Measurements from ENCODE around the gene DAB2IP.

The DAB2IP gene

DNA sequence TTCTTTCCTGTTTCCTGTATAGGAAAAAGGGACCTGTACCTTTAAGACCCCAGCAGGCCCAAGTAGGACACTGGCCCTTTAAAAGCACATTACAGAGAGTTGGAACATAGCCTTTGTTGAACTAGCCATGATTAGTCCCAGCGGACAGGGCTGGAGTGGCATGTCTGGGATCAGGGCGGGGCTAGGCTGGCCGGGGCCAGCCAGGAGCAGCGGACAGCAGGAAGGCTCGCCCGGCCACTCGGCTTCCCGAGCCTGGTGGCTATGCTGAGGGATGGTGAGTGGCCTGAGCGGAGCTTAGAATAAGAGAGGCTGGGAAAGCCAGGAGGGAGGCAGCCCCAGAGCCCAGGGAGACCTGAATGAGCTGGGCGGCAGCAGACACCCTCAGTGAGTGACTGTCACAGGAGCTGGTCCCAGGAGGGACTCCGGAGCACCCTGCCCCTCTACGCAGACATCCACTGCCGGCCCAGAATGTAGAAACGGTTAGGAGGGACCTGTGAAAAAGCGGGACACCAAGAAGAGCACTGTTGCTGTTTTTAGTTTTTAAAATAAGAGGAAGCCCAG is 92.1 kb downstream of the DAB2IP start:
- Histone ChIP-seq H3K36me3 (ENCODE audit: insufficient read depth, low read length) (no peaks in the 10 kb centered on the region), H3K4me1 (ENCODE audit: insufficient read depth, low read length) (peaks cover 23% of the 10 kb centered on the region), H3K4me3 (ENCODE audit: low read length) (peak overlapping the region; percentile 44), H3K9me3 (ENCODE audit: low read length) (no peaks in the 10 kb centered on the region), H3K27me3 (ENCODE audit: insufficient read depth, low read length) (no peaks in the 10 kb centered on the region), H2AFZ (ENCODE audit: low read depth, low read length) (no peak overlapping the region)

- H3K4me1 ChIP-seq (ENCODE audit: insufficient read depth, low read length) = peaks cover 25% of the 10 kb centered on the region
- no peaks in the 10 kb centered on the region for H3K9me3 ChIP-seq (ENCODE audit: low read length)
- H2AFZ ChIP-seq (ENCODE audit: low read depth, low read length) = no peak overlapping the region
- H3K4me3 ChIP-seq (ENCODE audit: low read length) = peak overlapping the region; percentile 44
- no peaks in the 10 kb centered on the region for H3K36me3 ChIP-seq (ENCODE audit: insufficient read depth, low read length)
- no peaks in the 10 kb centered on the region for H3K27me3 ChIP-seq (ENCODE audit: insufficient read depth, low read length)
Observed at GRCh38 chr9:121744002-121744686, 92.7 kb downstream of the DAB2IP start.

GRCh38 chr9:121744687-121745395 is 93.4 kb downstream of the DAB2IP start:
- no peaks in the 10 kb centered on the region for H3K9me3 ChIP-seq (ENCODE audit: low read length)
- peaks cover 27% of the 10 kb centered on the region for H3K4me1 ChIP-seq (ENCODE audit: insufficient read depth, low read length)
- H3K36me3 ChIP-seq (ENCODE audit: insufficient read depth, low read length) = no peaks in the 10 kb centered on the region
- H3K27me3 ChIP-seq (ENCODE audit: insufficient read depth, low read length) = no peaks in the 10 kb centered on the region
- H3K4me3 ChIP-seq (ENCODE audit: low read length) = no peak overlapping the region
- no peak overlapping the region for H2AFZ ChIP-seq (ENCODE audit: low read depth, low read length)

- Histone ChIP-seq H3K4me1 (ENCODE audit: insufficient read depth, low read length) (peaks cover 31% of the 10 kb centered on the region), H3K4me3 (ENCODE audit: low read length) (no peak overlapping the region), H2AFZ (ENCODE audit: low read depth, low read length) (no peak overlapping the region), H3K27me3 (ENCODE audit: insufficient read depth, low read length) (no peaks in the 10 kb centered on the region), H3K36me3 (ENCODE audit: insufficient read depth, low read length) (no peaks in the 10 kb centered on the region), H3K9me3 (ENCODE audit: low read length) (no peaks in the 10 kb centered on the region)
Observed at GRCh38 chr9:121745396-121745695, 93.9 kb downstream of the DAB2IP start.

DNA sequence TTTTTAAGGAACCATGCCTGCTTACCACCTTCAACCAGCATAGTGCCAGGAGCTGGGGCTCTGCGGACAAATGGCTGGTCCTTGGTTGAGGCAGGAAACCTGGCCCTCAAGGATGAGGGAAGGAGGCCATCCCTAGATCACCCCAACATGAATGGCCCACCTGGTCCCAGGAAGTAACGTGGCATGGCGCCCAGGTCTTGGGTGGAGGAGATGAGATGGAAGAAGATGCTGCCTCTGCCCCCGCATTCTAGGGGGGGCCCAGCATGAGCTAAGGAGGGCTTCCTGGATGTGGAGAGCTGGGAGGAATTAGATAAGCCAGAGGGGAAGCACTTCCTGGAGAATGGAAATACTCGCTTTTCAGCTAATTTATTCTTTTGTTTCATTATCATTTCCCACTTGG is 95.0 kb downstream of the DAB2IP start:
- no peaks in the 10 kb centered on the region for H3K36me3 ChIP-seq (ENCODE audit: insufficient read depth, low read length)
- peaks cover 35% of the 10 kb centered on the region for H3K4me1 ChIP-seq (ENCODE audit: insufficient read depth, low read length)
- H3K9me3 ChIP-seq (ENCODE audit: low read length) = no peaks in the 10 kb centered on the region
- no peak overlapping the region for H3K4me3 ChIP-seq (ENCODE audit: low read length)
- no peak overlapping the region for H2AFZ ChIP-seq (ENCODE audit: low read depth, low read length)
- no peaks in the 10 kb centered on the region for H3K27me3 ChIP-seq (ENCODE audit: insufficient read depth, low read length)

GRCh38 chr9:121746866-121747265 is 95.4 kb downstream of the DAB2IP start:
- Histone ChIP-seq H3K27me3 (ENCODE audit: insufficient read depth, low read length) (no peaks in the 10 kb centered on the region), H3K4me3 (ENCODE audit: low read length) (no peak overlapping the region), H3K36me3 (ENCODE audit: insufficient read depth, low read length) (no peaks in the 10 kb centered on the region), H3K9me3 (ENCODE audit: low read length) (no peaks in the 10 kb centered on the region), H2AFZ (ENCODE audit: low read depth, low read length) (no peak overlapping the region), H3K4me1 (ENCODE audit: insufficient read depth, low read length) (peaks cover 35% of the 10 kb centered on the region)

- H3K9me3 ChIP-seq (ENCODE audit: low read length) = no peaks in the 10 kb centered on the region
- H3K36me3 ChIP-seq (ENCODE audit: insufficient read depth, low read length) = no peaks in the 10 kb centered on the region
- peaks cover 34% of the 10 kb centered on the region for H3K4me1 ChIP-seq (ENCODE audit: insufficient read depth, low read length)
- H3K4me3 ChIP-seq (ENCODE audit: low read length) = no peak overlapping the region
- H3K27me3 ChIP-seq (ENCODE audit: insufficient read depth, low read length) = no peaks in the 10 kb centered on the region
- H2AFZ ChIP-seq (ENCODE audit: low read depth, low read length) = no peak overlapping the region
Observed at GRCh38 chr9:121748074-121748473, 96.6 kb downstream of the DAB2IP start.

GRCh38 chr9:121748727-121749423 is 97.4 kb downstream of the DAB2IP start:
- no peak overlapping the region for H3K4me3 ChIP-seq (ENCODE audit: low read length)
- no peak overlapping the region for H2AFZ ChIP-seq (ENCODE audit: low read depth, low read length)
- H3K4me1 ChIP-seq (ENCODE audit: insufficient read depth, low read length) = peaks cover 28% of the 10 kb centered on the region
- H3K36me3 ChIP-seq (ENCODE audit: insufficient read depth, low read length) = no peaks in the 10 kb centered on the region
- H3K27me3 ChIP-seq (ENCODE audit: insufficient read depth, low read length) = no peaks in the 10 kb centered on the region
- H3K9me3 ChIP-seq (ENCODE audit: low read length) = no peaks in the 10 kb centered on the region

- Histone ChIP-seq H3K4me1 (ENCODE audit: insufficient read depth, low read length) (peaks cover 20% of the 10 kb centered on the region), H2AFZ (ENCODE audit: low read depth, low read length) (no peak overlapping the region), H3K9me3 (ENCODE audit: low read length) (no peaks in the 10 kb centered on the region), H3K27me3 (ENCODE audit: insufficient read depth, low read length) (no peaks in the 10 kb centered on the region), H3K4me3 (ENCODE audit: low read length) (no peak overlapping the region), H3K36me3 (ENCODE audit: insufficient read depth, low read length) (no peaks in the 10 kb centered on the region)
Observed at GRCh38 chr9:121749614-121750013, 98.2 kb downstream of the DAB2IP start.

DNA sequence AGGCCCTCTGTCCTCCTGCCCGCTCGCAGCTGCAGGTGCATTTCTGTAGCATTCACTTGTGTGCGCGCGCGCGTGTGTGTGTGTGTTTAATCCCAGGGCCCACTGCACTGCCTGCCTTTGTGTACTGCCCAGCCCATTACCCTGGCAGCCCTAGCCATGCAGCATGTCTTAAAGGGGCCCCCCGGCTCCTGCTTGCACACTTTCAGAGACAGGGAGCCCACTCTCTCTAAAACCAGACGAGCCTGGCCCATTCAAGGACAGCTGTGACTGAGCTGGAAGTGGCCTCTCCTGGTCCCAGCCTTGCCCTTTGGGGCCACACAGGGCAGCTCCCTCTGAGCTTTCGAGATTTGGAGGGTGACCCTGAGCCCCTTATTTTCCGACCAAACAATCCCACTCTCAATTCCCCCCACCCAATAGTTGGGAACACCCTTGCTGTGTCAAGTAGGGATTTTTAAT is 98.9 kb downstream of the DAB2IP start:
- H3K4me1 ChIP-seq (ENCODE audit: insufficient read depth, low read length) = peaks cover 14% of the 10 kb centered on the region
- H3K4me3 ChIP-seq (ENCODE audit: low read length) = no peak overlapping the region
- no peaks in the 10 kb centered on the region for H3K9me3 ChIP-seq (ENCODE audit: low read length)
- no peaks in the 10 kb centered on the region for H3K27me3 ChIP-seq (ENCODE audit: insufficient read depth, low read length)
- H2AFZ ChIP-seq (ENCODE audit: low read depth, low read length) = no peak overlapping the region
- no peaks in the 10 kb centered on the region for H3K36me3 ChIP-seq (ENCODE audit: insufficient read depth, low read length)

DNA sequence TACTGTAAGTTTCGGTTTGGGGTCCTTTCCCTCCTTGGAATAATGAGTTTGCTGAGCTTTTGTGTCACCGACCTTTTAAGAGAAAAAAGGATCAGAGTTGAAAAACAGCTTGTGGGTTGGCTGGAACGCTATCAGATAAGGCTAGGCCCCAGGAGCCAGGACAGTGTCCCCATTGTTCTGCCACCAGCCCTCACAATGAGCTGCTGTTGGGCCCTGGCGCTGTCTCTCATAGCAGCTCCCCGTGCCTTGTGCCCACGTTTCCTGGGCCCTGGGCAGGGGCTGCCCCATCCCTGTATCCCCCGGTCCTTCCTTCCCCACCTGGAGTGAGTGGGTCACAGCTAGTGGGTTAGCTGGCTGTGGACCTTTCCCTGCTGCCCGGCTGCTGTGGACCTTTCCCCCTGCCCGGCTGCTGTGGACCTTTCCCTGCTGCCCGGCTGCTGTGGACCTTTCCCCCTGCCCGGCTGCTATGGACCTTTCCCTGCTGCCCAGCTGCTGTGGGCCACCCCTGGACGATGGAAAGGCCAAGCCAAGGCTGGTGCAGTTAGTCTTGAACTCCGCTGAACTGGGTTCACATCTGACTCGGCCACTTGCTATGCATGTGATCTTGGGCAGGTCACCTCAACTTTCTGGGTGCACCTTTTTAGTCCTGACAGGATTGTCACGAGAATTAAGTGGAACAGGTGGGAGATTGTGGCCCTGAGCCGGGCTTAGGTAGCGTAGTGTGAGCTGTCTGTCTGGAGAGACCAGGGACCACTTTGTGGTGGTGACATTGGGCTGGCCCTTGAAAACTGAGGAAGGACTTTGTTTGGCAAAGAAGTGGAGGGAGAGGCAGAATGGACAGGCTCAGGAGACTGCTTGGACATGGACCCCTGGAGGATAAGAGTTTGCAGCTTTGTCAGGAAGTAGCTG is 99.5 kb downstream of the DAB2IP start:
- no peaks in the 10 kb centered on the region for H3K36me3 ChIP-seq (ENCODE audit: insufficient read depth, low read length)
- peaks cover 12% of the 10 kb centered on the region for H3K4me1 ChIP-seq (ENCODE audit: insufficient read depth, low read length)
- no peaks in the 10 kb centered on the region for H3K27me3 ChIP-seq (ENCODE audit: insufficient read depth, low read length)

GRCh38 chr9:121751686-121752445 is 100.4 kb downstream of the DAB2IP start:
- H3K4me1 ChIP-seq (ENCODE audit: insufficient read depth, low read length) = peaks cover 12% of the 10 kb centered on the region

More for the DNA sequence above, 99.5 kb downstream of the DAB2IP start:
- Histone ChIP-seq H3K9me3 (ENCODE audit: low read length) (no peaks in the 10 kb centered on the region), H3K4me3 (ENCODE audit: low read length) (no peak overlapping the region), H2AFZ (ENCODE audit: low read depth, low read length) (no peak overlapping the region)

More at GRCh38 chr9:121751686-121752445, 100.4 kb downstream of the DAB2IP start:
- H2AFZ ChIP-seq (ENCODE audit: low read depth, low read length) = no peak overlapping the region
- no peaks in the 10 kb centered on the region for H3K9me3 ChIP-seq (ENCODE audit: low read length)
- no peak overlapping the region for H3K4me3 ChIP-seq (ENCODE audit: low read length)
- no peaks in the 10 kb centered on the region for H3K27me3 ChIP-seq (ENCODE audit: insufficient read depth, low read length)
- no peaks in the 10 kb centered on the region for H3K36me3 ChIP-seq (ENCODE audit: insufficient read depth, low read length)

Data from neuron (in vitro differentiated cells).